NCI-H2196 (cell line): ENCODE data around the gene CHST6.
"Not testable (repeated sequence)": the region's sequence is repeated elsewhere in the genome, so short reads cannot be mapped to it uniquely, and the experiment has no call there.

Experiments
- DNase-seq: peaks from one replicate; lab custom pipeline; 2025; ENCODE audit not compliant: unreplicated experiment; lab: John Stamatoyannopoulos, UW

Gene CHST6

GRCh38 chr16:75452464-75453190 lies 42.6 kb downstream of the CHST6 start:
- DNase-seq = no peak

GRCh38 chr16:75446416-75446815 lies 48.8 kb downstream of the CHST6 start:
- DNase-seq = no peak

- no peak for DNase-seq
These were observed 49.9 kb downstream of the CHST6 start for GRCh38 chr16:75445298-75445697.

- no peak for DNase-seq
These were observed 51.9 kb downstream of the CHST6 start for GRCh38 chr16:75443298-75443697.

- peak; percentile 71 for DNase-seq
These were observed 61.4 kb downstream of the CHST6 start for GRCh38 chr16:75433732-75434413.

- peak; percentile 83 for DNase-seq
These were observed 62.2 kb downstream of the CHST6 start, which contains the start of gene CFDP1 for GRCh38 chr16:75432828-75433731. CFDP1 (minus strand) TSS chr16:75433503; CDS start chr16:75433352, 151 bp downstream.

- DNase-seq = no peak
These were observed 65.4 kb downstream of the CHST6 start for GRCh38 chr16:75429621-75430403.

- DNase-seq = not testable (repeated sequence)
These were observed 68.7 kb downstream of the CHST6 start for GRCh38 chr16:75426524-75426923.

GRCh38 chr16:75424105-75424762 lies 71.0 kb downstream of the CHST6 start:
- DNase-seq = not testable (repeated sequence)

GRCh38 chr16:75423723-75424104 lies 71.5 kb downstream of the CHST6 start:
- no peak for DNase-seq
